HG02840 (cell line): ENCODE results near the gene RFNG.

ENCODE experiments used
- ATAC-seq: cut with Tn5 transposase; IDR thresholded peaks from one replicate; pipeline ENCODE4 v1.9.1; 2021; ENCODE audit warnings: mild to moderate bottlenecking, moderate library complexity, moderate number of reproducible peaks; ENCODE audit not compliant: unreplicated experiment, low FRiP score

The RFNG gene

GRCh38 chr17:82030470-82031302, 20.9 kb downstream of the RFNG start:
- ATAC-seq: no peak

- no peak for ATAC-seq
These were observed 21.6 kb downstream of the RFNG start for GRCh38 chr17:82029990-82030469.

DNA sequence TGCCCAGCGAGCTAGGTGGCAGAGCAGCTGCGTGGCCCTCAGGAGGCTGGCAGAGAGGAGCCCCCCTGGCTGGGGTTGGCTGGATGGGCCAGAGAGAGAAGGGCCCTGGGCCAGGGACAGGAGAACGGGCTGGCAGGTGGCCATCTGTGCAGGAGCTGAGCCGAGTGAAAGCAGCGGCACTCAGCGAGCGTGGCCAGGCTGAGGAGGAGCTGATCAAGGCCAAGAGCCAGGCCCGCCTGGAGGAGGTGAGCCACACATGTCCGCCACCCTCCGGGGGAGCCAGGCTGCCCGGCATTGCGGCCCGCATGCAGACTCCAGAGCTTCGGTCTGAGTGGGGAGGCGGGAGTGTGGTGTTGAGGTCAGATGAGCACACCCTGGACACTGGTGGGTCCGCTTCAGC, 22.2 kb downstream of the RFNG start:
- ATAC-seq: no peak

DNA sequence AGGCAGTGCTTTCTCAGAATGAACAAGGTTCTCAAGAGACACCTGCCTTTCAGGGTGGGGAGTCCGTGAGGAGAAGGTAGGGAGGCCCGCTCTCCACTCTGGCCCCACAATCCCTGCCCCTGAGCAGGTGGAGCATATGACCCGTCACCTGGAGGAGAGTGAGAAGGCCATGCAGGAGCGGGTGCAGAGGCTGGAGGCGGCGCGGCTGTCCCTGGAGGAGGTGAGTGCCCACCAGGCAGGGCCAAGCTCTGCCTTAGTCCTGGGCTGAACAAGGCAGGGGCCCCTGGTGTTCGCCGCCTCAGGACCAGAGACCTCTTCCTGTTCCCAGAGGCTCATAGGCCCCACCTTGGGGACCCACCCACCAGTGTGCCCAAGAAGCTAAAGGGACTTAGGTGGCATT, 22.6 kb downstream of the RFNG start:
- no peak for ATAC-seq

GRCh38 chr17:82028246-82028645, 23.4 kb downstream of the RFNG start:
- no peak for ATAC-seq

DNA sequence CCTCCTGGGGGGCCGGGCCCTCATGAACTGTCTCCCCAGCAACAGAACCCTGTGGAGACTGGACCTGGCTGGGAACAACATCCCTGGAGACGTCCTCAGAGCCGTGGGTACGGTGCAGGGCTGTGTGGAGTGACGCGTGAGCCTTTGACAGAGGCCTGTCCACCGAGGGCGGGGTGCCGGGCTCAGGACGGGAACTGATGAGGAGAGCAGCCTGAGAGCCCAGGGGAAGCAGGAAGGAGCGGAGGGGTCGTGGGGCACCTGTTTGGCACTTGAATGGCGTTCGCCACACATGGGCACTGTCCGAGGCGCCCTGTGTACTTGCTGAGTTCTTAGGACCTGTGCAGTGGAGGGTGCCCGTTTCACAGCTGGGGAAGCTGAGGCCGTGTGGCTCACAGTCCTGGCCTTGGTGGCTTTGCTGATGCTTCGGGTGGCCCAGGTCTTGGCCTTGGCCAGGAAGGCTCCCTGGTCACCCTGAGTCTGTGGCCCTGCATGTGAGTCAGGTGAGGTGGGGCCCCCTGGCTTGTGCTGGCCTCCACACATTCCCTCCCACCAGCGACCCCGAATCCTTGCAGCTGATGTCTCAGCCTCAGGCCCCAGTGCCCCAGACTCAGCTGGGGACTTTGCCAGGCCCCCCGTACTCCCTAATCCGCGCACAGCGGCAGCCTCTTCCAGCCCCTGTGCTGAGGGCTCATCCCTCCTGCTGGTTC, 26.1 kb downstream of the RFNG start:
- ATAC-seq: no peak

- no peak for ATAC-seq
These were observed 26.8 kb downstream of the RFNG start for GRCh38 chr17:82024859-82025258.

DNA sequence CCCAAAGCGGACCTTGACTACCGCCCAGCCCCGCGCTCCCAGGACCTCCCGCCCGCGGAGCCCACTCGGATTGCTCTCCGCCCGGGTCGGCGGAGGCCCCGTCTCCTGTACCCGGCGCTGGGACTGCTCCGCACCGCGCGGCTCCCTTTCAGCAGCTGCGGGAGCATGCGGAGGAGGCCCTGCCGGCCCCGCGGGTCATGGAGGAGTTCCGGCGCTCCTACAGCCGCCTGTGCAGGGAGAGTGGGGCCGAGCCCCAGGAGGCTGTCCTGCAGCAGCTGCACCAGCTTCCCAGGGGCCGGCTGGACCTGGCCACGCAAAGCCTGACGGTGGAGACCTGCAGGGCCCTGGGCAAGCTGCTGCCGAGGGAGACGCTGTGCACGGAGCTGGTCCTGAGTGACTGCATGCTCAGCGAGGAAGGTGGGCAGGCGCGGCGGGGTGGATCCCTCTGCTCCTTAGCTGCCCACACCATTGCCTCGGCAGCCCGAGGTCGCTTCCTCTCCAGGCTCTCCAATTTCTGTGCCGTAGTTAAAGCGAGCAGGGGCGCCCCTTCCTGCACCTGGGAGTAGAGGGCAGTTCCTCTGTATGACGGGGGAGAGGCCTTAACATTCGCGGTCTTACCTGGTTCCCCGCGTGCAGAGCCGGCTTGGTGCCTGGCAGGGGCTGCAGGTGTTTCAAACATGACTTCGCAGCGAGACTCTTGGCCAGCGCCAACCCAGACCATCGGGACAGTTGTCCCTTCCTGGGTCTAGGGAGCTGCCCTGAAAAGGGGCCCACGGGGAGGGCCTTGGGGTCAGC, 28.0 kb downstream of the RFNG start:
- no peak for ATAC-seq

- peak; percentile 89 for ATAC-seq
These were observed 28.6 kb downstream of the RFNG start, which contains the start of gene LRRC45 for GRCh38 chr17:82022981-82023446. LRRC45 (plus strand) TSS chr17:82023305; CDS start chr17:82023644, 339 bp downstream.

DNA sequence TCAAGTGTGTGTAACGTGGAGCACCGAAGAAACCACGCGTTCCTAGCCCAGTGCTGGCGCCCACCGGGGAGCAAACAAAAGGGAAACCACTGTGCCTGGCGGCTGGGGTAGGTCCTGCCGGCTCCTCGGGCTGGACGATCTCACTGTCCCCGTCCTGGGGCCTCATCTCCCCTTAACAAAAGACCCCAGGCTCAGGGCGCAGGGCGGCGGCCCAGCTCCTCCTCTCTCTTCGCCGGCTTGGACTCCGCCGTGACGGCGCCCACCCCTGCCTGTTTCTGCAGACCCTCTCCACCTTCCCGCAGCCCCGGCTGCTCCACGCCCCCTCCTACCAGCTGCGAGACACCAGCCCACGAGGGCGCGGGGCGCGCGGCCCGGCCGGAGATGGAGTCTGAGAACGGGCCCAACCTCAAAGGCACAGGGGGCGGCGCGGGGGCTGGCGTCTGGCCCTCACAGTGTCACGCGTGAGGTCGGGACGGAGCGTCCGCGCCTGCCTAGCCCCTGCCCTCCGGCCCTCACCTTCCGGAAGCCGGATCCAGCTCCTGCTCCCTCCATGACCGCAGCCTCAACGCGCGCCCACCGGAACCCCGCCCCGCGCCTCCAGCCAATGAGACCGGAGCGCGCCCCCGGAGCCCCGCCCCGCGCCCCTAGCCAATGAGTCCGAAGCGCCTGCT, 29.2 kb downstream of the RFNG start, which contains the start of gene CENPX:
Gene CENPX (minus strand): TSS at position 569 of the 671 bp plus-strand sequence. CDS start 17 bp downstream, at position 552.
- ATAC-seq: no peak

- ATAC-seq: no peak
These were observed 29.7 kb downstream of the RFNG start for GRCh38 chr17:82021900-82022309.

- no peak for ATAC-seq
These were observed 30.3 kb downstream of the RFNG start for GRCh38 chr17:82021107-82021899.

DNA sequence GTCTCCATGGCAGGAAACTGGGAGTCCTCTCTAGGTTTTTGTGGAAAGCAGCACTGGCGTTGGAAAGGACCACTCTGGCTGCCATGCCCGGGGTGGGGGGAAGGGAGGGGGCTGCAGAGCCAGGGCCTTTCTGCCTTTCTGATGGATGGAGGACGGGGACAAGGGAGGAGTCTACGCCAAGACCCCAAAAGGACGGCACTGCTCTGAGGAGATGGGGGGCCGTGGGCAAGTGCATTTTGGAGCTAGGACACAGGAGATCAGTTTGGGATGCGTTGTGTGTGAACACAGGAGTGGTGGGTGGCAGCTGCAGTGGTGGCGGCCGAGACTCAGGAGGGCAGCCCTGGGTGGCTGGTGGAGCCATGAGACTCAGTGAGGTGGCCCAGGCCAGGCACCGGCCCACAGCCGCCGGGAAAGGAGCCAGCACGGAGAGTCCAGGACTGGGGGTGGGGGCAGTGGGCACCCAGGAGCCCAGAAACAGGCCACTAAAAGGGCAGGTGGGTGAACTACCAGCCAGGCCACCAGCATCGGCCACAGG, 31.0 kb downstream of the RFNG start:
- no peak for ATAC-seq

GRCh38 chr17:82019690-82020571, 31.7 kb downstream of the RFNG start:
- ATAC-seq: no peak

DNA sequence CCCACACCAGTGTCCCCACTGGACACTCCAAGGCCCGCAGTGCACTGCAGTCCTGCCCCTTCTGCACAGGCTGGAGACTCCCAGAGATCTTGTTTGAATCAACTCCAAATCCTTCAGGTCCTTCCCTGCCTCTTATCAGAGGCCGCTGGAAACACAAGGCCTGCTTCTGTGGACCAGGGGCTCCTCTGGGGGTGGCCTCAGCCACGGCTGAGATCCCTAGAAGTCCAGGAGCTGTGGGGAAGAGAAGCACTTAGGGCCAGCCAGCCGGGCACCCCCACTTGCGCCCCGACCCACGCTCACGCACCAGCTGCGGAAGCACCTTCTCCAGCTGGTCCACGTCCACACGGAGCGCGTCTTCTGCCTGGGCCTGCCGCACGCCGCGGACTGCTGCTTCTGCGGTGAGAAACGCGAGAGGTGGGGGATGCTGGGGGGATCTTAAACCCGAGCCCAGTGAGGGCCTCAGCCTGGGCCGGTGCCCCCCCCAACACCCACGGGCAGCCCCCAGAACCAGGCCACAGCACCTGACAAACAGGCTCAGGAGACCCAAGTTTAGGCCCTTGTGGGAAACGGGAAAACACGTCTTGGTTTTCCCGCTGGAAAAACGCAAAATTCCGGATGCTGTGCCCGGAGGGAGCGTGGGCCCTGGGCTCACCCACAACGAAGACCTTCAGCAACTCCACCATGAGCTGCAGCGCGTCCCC, 32.5 kb downstream of the RFNG start:
- ATAC-seq: no peak

DNA sequence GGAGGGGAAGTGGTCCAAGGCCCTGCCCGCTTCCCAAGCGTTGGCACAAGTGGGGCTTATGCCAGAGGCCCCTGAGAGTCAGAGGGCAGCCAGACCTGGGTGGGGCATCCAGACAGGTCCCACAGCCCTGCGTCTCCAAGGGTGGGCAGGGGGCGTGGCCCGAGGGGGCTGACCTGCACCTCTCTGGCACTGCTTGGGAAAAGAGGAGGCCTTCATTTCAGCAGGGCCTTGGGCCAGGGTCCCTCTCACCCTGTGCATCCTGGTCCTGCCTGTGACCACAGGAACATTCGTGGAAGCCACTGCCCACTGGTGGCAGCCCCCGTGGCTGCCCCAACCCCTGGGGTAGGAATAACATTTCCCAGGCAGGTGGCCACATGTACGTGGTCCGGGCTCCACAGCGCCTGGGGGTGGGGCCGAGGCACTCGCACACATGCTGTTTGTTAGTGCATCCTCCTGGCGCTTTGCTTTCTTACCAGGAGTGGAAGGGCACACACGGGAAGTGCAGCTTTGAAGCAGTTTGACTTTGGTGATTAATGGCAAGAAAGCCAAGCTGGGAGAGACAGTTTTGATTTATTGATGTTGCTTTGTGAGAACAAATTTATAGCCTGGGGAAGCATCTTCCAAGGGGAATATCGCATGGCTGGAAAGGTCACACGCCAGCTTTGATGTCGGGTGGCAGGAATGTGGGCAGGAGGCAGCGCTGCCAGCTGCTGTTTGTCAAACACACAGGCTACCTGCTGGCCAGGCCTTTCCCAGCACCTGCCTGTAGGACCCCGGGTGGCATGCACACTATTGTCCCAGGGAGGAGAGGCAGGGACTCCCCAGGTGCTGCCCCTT, 33.2 kb downstream of the RFNG start:
- no peak for ATAC-seq
